ENCODE results near the gene MTHFD1L. TPM values are rescaled to one million over a fixed set of nuclear protein-coding genes. Genes with fewer than 3 reads are reported as not detected.

Gene MTHFD1L
- total and polyA plus RNA-seq, 2 of the 8 experiments (the other 6 are each of a cell fraction or from before 2014, with no cell fraction given), result 29.2 to 105 TPM

DNA sequence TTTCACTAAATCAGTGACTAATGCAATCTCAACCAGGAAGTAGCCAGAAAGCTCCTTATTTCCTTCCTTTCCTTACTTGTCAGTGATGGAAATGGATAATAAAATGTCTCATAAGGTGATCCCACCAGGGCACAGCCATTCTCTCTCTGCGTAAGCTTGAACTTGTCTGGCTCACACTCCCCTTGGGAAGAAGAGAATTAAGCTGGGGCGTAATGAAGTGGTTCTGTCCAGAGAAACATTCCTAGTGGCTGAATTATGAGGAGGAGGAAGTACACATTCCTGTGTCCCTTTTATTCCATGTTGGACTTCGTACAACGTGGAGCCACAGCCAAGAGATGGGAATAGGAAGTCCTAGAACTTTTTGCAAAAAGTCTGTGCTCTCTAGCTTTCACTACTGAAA is 93.7 kb downstream of the MTHFD1L start:
- H4K8ac ChIP-seq (ENCODE audit: extremely low read depth, insufficient read depth, low read length), result no peak overlapping the region; the same call in 1 of the 2 replicates
- no peak overlapping the region for H3K18ac ChIP-seq (ENCODE audit: extremely low read depth, low read length)
- no peak for FAIRE-seq
- H3K27me3 ChIP-seq (replicated peaks in 1 of 4; ENCODE audit: control insufficient read depth in 3 of 4, extremely low read depth in 1 of 4, insufficient read depth in 3 of 4, low read length in 3 of 4), result no peaks in the 10 kb centered on the region
- no peaks in the 10 kb centered on the region for H3K79me1 ChIP-seq (ENCODE audit: low read depth, low read length)
- H3K56ac ChIP-seq (replicated peaks; ENCODE audit: insufficient read length, low read depth, low read length), result no peak overlapping the region
- no peak overlapping the region for H4K91ac ChIP-seq (replicated peaks; ENCODE audit: insufficient read length, low read length)
- POLR2A ChIA-PET (ENCODE audit: partially characterized antibody), result interaction anchor here (0.6 to 1.0 kb wide), 2 partner anchors 9 to 16 kb away, joined by 3 read pairs; no protein-coding TSS in a partner anchor
- no peaks in the 10 kb centered on the region for H3K23me2 ChIP-seq (ENCODE audit: low read depth, low read length)
- no peaks in the 10 kb centered on the region for H4K20me1 ChIP-seq (replicated peaks in 1 of 2; ENCODE audit: control insufficient read depth in 1 of 2, insufficient read depth in 2 of 2, low read length in 2 of 2)
- H2BK12ac ChIP-seq (ENCODE audit: low read depth, low read length), result no peak overlapping the region
- H3K79me2 ChIP-seq (ENCODE audit: control insufficient read depth in 1 of 2, insufficient read depth in 2 of 2, low read length in 2 of 2), result no peaks in the 10 kb centered on the region
- no peak overlapping the region for H3K4me3 ChIP-seq (ENCODE audit: extremely low read depth in 1 of 4, insufficient read depth in 2 of 4, low read depth in 3 of 4, low read length in 4 of 4)
- no peak overlapping the region for H3K4me2 ChIP-seq (ENCODE audit: insufficient read depth in 1 of 2, low read depth in 2 of 2, low read length in 2 of 2)
- H3K4ac ChIP-seq (replicated peaks; ENCODE audit: insufficient read length, low read depth, low read length), result no peak overlapping the region
- H2AFZ ChIP-seq (ENCODE audit: low read length), result no peak overlapping the region
- no peaks in the 10 kb centered on the region for H3K4me1 ChIP-seq (replicated peaks in 1 of 4; ENCODE audit: control insufficient read depth in 3 of 4, insufficient read depth in 4 of 4, low read length in 3 of 4)
- CTCF ChIA-PET (ENCODE audit: partially characterized antibody), result interaction anchor here (0.6 to 2.6 kb wide), 4 partner anchors 67 to 507 kb away, joined by 3 to 5 read pairs (median 4); no protein-coding TSS in a partner anchor
- H3K14ac ChIP-seq (ENCODE audit: insufficient read length), result no peak overlapping the region
- H4K5ac ChIP-seq (ENCODE audit: insufficient read length, low read depth, low read length), result no peak overlapping the region
- H3K36me3 ChIP-seq (ENCODE audit: control insufficient read depth in 2 of 4, insufficient read depth in 4 of 4, low read length in 3 of 4), result peaks cover 0 to 26% (median 11%) of the 10 kb centered on the region in 4 experiments; a peak in 5 of 8 replicates
- no peak overlapping the region for H2BK20ac ChIP-seq (ENCODE audit: low read length)
- no peak overlapping the region for H2BK15ac ChIP-seq (ENCODE audit: low read length)
- 64% methylated on average over 4 of the region's 4 CpGs; no CpG with 5 or more reads in 1 of the 2 experiments for WGBS, 2 experiments (ENCODE audit: extremely low coverage in 1 of 2, insufficient coverage in 1 of 2, insufficient read length in 1 of 2, insufficient replicate concordance in 2 of 2, low coverage in 1 of 2, low lambda C conversion rate in 2 of 2, missing lambda C conversion rate in 1 of 2)
- H3K9me3 ChIP-seq (ENCODE audit: insufficient read depth in 2 of 2, low read depth in 1 of 2, low read length in 1 of 2), result no peaks in the 10 kb centered on the region
- no peak overlapping the region for H2BK120ac ChIP-seq (replicated peaks; ENCODE audit: low read depth, low read length)
- no peak overlapping the region for H3K23ac ChIP-seq (ENCODE audit: insufficient read length)
- no peak overlapping the region for H3K27ac ChIP-seq (ENCODE audit: low read depth, low read length)
- no peak for DNase-seq (ENCODE audit: low read depth in 1 of 2, low spot score in 2 of 2)
- H3K9ac ChIP-seq (replicated peaks in 1 of 4; ENCODE audit: extremely low read depth in 1 of 4, low read depth in 3 of 4, low read length in 3 of 4), result no peak overlapping the region
- no peak overlapping the region for H2BK5ac ChIP-seq (ENCODE audit: low read depth, low read length)
- no peak overlapping the region for H2AK5ac ChIP-seq (ENCODE audit: low read depth, low read length)
- no peak for TF ChIP-seq SIRT6 (IDR thresholded peaks at IDR 0.05; ENCODE audit: low read length)
- TF ChIP-seq RBBP5 (IDR thresholded peaks at IDR 0.05; ENCODE audit: borderline replicate concordance, low read depth, low read length), result no peak
- no peak for TF ChIP-seq SIX5 (IDR thresholded peaks at IDR 0.05; ENCODE audit: low read depth, low read length)
- no peak for TF ChIP-seq JUND (IDR thresholded peaks at IDR 0.05; ENCODE audit: low read length)
- no peak for TF ChIP-seq TAF1 (IDR thresholded peaks at IDR 0.05; ENCODE audit: low read depth, low read length)
- no peak for TF ChIP-seq EZH2 (IDR thresholded peaks at IDR 0.05; ENCODE audit: low read depth, low read length, severe bottlenecking)

Data from H1 (cell line).